CD1c-positive myeloid dendritic cell (primary cell): Measurements from ENCODE around the gene NXNL2.

Experiments
- DNase-seq: peaks from one replicate; pipeline ENCODE4 v3.0.0-alpha.2; 2016; ENCODE audit errors: extremely low spot score

The NXNL2 gene

GRCh38 chr9:88578121-88579049 lies 43.4 kb downstream of the NXNL2 start:
- DNase-seq = peak; percentile 82

GRCh38 chr9:88579050-88579715 lies 44.2 kb downstream of the NXNL2 start:
- DNase-seq = no peak

- no peak for DNase-seq
These were observed 46.0 kb downstream of the NXNL2 start for GRCh38 chr9:88580961-88581360.

GRCh38 chr9:88583901-88584596 lies 49.1 kb downstream of the NXNL2 start:
- no peak for DNase-seq

- DNase-seq = no peak
These were observed 50.4 kb downstream of the NXNL2 start for GRCh38 chr9:88585426-88585825.

GRCh38 chr9:88586452-88586851 lies 51.5 kb downstream of the NXNL2 start:
- DNase-seq = no peak

- no peak for DNase-seq
These were observed 52.2 kb downstream of the NXNL2 start for GRCh38 chr9:88587182-88587581.

GRCh38 chr9:88587885-88588649 lies 53.1 kb downstream of the NXNL2 start:
- DNase-seq = no peak

- no peak for DNase-seq
These were observed 54.7 kb downstream of the NXNL2 start for GRCh38 chr9:88589656-88590055.

GRCh38 chr9:88590558-88591146 lies 55.7 kb downstream of the NXNL2 start:
- no peak for DNase-seq

- peak; percentile 69 for DNase-seq
These were observed 58.7 kb downstream of the NXNL2 start for GRCh38 chr9:88593537-88594185.
